8988T (cell line): ENCODE measurements around the gene CLIC6.
"Not testable (repeated sequence)": the region's sequence is repeated elsewhere in the genome, so short reads cannot be mapped to it uniquely, and the experiment has no call there.

ENCODE experiments used
- DNase-seq: peaks from one replicate; pipeline ENCODE4 v3.0.0; 2011

CLIC6 gene

DNA sequence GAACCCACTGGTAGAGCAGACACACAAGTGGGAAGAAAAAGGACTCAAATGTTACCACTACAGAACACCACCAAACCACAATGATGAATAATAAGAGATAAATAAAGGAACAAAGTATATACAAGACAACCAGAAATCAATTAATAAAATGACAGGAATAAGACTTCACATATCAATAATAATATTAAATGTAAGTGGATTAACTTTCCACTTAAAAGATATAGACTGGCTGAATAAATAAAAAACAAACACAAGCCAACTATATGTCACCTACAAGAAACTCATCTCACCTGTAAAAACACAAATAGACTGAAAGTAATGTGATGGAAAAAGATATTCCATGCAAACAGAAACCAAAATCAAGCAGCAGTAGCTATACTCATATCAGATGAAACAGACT is 6.9 kb upstream of the CLIC6 start:
- DNase-seq: no peak

DNA sequence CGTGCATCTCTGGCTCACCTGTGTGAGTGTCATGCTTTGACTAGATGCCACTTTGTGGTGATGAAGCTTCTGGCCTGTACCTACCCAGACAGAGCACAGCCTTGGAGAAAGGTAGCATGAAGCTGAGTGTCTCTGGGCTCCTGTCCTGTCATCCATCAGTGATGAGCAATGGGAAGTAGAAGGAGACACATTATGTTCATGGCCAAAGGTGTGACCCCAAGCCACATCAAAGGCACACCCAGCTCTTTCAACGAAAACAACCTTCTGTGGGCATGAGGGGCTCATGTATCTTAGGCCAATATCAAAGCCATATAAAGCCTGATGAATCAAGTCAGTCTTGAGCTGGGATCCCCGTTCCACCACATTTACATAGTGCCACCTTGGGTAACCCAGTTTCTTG is 1.0 kb upstream of the CLIC6 start:
- no peak for DNase-seq

DNA sequence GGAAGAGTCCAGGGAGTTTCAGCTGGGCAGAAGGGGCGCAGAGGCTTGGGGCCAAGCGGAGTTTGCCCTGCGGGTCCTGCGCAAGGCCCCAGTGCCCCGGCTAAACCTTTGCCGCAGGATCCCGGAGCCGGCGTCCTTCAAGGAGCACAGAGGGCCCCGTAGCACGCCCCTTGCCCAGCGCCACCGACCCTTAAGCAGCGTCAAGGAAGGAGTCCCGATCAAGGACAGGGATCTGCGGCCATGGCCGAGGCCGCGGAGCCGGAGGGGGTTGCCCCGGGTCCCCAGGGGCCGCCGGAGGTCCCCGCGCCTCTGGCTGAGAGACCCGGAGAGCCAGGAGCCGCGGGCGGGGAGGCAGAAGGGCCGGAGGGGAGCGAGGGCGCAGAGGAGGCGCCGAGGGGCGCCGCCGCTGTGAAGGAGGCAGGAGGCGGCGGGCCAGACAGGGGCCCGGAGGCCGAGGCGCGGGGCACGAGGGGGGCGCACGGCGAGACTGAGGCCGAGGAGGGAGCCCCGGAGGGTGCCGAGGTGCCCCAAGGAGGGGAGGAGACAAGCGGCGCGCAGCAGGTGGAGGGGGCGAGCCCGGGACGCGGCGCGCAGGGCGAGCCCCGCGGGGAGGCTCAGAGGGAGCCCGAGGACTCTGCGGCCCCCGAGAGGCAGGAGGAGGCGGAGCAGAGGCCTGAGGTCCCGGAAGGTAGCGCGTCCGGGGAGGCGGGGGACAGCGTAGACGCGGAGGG is 520 bp downstream of the CLIC6 start:
- no peak for DNase-seq

DNA sequence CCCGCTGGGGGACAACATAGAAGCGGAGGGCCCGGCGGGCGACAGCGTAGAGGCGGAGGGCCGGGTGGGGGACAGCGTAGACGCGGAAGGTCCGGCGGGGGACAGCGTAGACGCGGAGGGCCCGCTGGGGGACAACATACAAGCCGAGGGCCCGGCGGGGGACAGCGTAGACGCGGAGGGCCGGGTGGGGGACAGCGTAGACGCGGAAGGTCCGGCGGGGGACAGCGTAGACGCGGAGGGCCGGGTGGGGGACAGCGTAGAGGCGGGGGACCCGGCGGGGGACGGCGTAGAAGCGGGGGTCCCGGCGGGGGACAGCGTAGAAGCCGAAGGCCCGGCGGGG is 1.1 kb downstream of the CLIC6 start:
- not testable (repeated sequence) for DNase-seq

DNA sequence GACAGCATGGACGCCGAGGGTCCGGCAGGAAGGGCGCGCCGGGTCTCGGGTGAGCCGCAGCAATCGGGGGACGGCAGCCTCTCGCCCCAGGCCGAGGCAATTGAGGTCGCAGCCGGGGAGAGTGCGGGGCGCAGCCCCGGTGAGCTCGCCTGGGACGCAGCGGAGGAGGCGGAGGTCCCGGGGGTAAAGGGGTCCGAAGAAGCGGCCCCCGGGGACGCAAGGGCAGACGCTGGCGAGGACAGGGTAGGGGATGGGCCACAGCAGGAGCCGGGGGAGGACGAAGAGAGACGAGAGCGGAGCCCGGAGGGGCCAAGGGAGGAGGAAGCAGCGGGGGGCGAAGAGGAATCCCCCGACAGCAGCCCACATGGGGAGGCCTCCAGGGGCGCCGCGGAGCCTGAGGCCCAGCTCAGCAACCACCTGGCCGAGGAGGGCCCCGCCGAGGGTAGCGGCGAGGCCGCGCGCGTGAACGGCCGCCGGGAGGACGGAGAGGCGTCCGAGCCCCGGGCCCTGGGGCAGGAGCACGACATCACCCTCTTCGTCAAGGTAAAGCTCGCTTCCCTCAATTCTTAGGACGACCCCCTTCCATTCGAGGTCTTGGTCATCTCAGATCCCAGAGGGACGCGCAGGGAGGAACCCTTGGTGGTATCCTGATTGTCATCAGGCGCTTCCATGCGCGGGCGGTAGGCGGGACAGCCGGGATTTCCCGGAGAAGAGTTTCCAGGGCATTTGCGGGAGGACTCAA is 1.6 kb downstream of the CLIC6 start:
- DNase-seq: no peak

DNA sequence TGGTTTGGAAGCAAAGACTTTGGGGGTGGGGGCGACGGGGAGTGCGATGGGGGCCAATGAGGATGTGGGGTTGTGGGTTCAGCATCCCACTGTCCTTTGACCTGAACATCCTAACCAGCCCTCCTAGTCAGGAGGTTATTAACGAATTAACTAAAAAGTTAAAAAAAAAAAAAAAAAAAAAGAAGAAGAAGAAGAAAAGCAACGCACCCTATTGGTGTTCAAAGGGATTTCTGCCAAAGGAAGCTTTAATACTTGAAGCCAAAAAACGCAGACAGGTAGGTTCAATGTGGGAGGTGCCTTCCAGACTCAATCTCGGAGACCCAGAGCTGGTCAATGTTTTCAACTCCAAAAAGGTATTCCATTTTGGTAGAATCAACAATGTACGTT is 2.2 kb downstream of the CLIC6 start:
- DNase-seq: no peak

DNA sequence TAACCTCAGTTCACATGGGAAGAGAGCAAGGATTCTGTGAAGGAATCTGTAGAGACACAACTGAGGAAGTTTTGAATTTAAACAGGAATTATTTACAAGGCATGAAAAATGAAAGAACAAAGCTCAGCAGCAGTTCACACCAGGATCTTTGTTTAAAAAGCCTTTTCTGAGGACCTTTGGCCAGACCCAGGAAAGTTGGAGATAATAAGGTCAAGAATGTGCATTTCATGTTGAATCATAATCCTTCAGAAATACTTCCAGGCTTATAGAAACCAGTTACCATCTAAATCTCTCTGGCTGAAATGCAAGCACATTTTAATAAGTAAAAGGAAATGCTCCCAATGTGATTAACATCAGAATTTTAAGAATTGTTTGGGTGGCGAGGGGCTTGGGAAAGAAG is 2.7 kb downstream of the CLIC6 start:
- DNase-seq: no peak

DNA sequence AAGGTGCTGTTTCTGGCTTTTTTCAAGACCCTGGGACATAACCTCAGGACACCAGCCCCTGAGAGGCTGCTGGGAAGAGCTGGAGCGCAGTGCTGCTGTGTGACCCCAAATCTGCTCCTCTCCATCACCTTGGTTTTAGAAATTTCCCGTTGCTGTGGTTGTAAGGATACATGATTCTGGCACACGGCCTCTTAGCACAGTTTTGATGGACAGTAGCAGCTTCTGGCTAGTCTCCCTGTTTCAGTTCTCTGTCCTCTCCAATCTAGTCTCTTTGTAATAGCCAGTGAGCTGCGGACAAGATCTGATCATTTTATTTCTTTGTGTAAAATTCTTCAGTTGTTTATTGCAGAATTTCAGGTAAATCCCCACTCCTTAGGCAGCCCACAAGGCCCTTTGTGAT is 3.1 kb downstream of the CLIC6 start:
- DNase-seq: no peak

DNA sequence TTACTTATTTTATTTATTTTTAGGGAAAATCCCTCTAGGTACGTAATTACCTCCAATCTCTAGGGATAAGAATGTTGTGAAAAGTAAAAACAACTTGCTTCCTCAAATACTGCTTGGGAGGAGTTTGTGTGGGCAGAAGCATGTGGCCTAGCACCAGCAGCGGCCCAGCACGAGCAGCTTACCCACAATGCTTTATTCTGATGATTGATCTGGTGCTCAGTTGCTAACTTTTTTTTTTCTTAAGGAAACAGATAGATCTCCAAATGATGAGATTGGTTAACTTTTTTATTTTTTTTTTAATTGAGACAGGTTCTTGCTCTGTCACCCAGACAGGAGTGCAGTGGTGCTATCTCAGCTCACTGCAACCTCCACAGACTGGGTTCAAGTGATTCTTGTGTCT is 4.2 kb downstream of the CLIC6 start:
- DNase-seq: no peak

DNA sequence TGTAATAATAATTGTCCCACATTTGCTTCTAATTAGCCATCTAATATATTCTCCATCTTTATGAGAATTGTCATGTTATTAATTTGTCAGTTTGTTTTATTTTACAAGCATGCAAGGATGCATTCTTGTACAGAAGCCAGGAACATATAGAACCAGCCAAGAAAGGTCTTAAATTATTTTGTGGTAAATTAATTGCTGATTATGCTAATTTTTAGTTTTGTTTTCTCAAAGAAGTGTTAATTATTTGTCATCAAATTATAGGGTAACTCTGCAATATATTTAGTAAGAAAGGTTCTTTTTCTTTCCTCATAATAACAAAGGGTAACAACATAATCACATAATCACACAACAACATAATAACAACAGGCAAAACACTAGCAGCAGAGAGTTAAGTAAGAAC is 5.7 kb downstream of the CLIC6 start:
- DNase-seq: no peak

DNA sequence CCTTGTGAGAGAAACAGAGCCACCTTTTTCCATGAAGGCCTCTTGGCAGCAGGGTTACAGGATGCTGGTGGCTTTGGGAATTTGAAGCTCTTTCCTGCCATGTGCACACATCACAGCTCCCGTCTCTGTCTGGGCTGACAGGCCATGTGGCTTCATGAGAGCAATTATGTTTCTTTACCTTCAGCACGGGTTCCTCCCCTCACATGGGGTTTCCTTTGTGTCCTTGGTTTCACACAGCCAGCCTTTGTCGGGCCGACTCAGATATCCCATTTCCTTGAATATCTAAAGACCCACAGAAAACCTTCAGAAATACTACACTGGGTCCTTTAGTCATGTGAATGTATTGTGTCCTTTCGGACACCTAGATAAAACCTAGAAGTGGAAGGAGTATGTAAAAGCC is 7.1 kb downstream of the CLIC6 start:
- no peak for DNase-seq

DNA sequence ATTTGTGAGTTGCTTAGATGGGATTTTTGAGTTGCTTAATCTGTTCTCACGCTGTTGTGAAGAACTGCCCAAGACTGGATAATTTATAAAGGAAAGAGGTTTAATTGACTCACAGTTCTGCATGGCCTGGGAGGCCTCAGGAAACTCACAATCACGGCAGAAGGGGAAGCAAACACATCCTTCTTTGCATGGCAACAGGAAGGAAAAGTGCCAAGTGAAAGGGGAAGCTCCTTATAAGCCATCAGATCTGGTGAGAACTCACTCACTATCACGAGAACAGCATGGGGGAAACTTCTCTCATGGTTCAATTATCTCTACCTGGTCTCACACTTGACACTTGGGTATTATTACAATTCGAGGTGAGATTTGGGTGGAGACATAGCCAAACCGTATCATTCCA is 10.3 kb downstream of the CLIC6 start:
- DNase-seq: no peak

DNA sequence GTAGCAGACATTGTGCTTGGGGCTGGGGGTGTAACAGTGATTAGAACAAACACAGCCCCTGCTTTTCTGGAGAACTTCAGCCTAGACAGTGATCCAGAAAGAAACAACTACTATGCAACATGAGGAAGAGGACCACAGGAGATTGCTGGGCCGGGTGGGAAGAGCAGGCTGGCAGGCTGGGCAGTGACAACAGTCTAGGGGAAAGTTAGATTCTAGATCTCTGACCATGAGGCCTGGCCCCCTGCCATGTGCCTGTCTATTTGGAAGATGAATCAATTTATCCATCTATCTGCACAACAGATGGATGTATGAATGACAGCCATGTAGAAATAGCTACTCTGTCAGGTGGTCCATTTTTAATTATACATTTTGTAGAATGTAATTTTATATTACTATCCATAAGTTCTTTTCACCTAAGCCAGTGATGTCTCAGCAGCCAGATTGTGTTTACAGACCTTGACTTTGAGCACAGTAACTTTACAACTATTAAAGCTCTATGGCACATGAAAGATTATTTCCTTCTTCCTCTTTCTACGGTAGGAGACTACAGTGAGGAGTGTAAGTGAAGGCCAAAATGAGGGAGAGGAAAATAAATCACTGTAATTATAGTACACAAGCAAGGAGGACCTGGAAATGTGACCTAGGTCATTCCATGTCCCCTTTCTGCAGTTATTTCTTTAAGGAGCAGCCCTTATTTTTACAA is 15.5 kb downstream of the CLIC6 start:
- DNase-seq: no peak

DNA sequence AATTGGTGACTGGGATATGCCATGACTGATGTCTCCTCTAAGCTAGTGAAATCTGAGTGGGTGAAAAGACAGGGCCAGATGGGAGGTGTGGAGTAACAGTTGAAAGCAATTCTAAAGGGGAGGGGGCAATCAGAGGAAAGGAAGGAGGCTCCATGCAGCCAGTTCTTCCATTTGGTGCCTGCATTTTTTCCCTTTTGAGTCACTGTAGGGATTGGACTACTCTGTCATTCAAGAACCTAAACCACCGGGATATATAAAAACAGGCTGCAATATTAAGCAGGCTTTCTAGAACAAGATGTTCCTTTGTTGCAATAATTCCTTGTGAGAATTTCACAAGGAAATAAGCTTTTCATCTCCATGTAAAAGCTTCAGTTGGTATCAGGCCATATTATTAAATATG is 18.3 kb downstream of the CLIC6 start:
- no peak for DNase-seq

DNA sequence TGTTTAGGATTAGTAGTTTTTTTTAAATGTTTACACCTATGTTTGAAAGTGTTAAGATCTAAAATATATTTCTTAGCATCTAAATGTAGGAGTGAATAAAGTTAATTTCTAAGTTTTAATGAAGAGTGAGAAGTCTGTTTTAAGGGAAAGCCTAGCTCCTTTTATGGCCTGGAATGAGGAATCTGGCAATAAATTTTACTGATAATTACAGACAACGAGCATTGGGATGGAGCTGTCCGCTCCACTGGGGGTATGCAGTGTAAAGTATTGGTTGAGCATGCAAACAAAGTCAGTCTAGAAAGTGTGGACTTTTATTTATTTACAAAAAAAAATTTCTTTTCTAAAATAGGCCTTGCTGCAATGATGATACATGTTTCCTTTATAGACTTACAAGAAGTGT is 19.0 kb downstream of the CLIC6 start:
- DNase-seq: no peak

DNA sequence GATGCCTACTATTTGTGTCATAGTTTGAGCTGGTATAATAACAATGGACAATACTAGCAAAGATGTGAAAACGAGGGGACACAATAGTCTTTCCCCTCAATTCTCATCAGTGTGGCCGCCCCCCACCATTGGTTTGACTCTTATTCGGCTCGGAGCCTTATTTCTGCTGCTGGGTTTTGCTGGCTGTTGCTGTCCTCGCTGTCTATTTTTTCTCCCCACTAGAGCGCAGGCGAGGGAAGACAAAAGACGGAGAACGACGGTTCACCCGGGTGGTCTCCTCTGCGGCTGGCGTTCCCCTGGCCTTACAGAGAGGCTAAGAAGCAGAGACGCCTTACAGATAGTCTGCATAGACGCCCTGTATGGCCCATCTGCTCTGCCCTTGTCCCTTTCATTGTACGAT is 19.4 kb downstream of the CLIC6 start:
- no peak for DNase-seq

DNA sequence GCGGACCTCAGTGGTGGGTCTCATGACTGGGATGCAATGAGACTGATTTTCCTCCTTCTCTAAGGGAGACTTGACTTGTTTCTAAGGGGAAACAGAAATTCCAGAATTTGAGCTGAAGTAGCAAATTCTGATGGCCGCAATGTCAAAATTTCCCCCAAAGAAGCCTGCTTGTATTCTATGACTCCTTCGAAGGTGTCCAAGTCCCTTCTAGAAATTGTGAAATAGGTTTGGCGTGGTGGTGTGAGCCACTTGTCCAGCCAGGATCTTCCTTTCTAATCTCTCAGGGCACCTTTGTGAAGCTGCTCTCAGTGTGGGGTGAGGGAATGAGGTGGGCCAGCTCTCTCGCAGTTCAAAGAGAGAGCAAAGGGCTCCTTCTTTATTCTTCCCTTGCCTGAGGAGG is 19.9 kb downstream of the CLIC6 start:
- no peak for DNase-seq

DNA sequence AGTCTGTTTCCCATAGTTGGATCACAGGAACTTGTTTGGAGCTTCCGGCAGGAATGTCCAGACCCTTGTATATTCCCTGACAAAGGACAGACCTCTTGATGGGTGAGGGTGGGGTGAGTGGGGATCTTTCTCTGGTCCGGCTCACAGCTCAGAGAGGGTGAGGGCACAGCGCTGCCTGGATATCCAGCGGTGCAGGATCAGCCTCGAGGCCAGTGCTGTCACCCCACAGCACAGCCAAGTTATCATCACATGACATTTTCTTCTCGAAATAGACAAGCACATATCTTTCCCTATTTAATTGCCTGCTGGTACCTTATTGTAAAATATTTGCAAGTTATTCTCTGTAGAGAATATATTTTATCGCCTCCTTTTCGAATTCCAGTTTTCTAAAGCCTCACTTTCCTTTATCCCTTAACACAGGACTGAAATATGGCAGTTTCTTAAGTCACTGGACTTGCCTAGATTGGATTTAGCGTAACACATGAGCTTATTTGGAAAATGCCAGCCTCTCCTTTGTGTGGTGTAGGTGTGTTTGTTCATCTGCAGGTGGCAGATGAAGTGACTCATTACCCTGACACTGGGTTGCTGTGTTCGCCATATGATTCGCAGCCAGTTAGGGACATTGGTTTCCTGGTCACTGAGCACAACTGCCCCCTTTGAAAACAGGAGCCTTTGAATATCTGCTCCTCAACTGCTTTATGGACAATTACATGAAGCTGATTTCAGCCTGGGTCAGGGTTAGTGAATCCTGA is 21.4 kb downstream of the CLIC6 start:
- no peak for DNase-seq

DNA sequence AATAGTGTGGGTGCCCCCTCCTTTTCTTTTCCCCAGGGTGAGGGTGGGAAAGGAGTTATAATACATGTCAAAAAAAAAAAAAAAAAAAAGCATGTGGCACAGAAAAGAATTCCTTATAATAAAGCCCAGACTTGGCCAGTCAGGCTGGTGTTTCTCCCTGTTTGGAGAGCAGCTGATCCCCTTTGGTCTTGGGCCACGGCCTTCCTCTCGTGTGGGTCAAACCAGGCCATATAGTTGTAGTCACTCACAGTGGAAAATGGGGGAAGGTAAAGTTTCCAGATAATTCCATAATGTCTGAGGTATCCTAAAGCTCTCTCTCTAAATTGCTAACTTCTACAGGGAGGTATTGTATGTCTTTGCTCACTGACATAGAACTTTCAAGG is 22.0 kb downstream of the CLIC6 start:
- no peak for DNase-seq

DNA sequence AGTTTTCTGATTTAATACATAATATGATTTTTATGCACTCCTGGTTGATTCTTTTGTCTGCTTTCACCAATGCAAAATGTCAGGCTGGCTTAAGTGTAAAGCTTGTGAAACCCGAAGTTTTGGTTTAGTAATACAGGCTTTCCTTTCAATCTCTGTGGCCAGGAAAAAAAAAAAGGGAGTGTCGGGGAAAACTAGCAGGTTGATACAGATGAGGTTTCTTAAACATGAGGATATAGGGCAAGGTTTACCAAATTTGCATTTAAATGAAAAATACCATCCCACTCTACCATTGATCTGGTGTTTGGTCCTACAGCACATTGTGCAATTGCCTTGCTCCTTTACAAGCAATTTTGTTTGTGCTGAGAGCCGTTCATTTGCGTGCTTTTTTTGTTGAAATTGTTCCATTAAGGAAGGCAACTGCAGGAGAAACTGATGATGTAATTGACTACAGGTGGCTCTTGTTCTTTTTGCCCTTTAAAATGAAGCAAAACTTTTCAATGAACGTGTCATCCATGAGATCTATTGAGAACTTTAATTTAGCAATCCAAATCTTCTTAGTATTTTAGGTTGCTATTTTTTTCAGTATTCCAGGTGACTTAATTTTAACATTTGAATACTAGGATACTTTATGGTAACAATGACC is 22.7 kb downstream of the CLIC6 start:
- no peak for DNase-seq

DNA sequence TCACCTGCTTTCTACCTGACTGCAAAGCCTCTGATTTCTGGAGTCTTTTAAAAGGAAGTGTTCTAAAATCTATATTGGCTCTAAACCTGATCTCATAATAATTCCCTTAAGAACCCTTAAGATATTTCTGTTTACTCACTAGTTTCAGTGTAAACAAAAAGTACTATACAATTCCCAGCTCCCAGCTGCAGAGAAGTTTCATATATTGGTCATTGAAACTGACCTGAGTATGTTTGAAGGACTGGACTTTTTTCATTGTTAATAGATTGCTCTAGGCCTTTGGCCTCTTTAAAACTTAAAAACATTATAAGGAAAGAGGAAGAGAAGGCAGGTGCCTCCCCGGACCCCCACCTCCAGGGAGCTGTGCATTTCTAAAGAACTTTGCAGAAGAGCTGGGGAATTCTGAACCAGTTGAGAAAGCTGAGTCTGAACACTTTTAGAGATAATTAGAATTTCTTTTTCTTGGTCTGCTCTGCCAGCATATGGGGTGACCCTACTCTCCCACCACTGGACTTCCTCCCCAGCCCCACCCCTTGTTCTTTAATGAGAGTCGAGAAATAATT is 23.7 kb downstream of the CLIC6 start:
- DNase-seq: no peak

DNA sequence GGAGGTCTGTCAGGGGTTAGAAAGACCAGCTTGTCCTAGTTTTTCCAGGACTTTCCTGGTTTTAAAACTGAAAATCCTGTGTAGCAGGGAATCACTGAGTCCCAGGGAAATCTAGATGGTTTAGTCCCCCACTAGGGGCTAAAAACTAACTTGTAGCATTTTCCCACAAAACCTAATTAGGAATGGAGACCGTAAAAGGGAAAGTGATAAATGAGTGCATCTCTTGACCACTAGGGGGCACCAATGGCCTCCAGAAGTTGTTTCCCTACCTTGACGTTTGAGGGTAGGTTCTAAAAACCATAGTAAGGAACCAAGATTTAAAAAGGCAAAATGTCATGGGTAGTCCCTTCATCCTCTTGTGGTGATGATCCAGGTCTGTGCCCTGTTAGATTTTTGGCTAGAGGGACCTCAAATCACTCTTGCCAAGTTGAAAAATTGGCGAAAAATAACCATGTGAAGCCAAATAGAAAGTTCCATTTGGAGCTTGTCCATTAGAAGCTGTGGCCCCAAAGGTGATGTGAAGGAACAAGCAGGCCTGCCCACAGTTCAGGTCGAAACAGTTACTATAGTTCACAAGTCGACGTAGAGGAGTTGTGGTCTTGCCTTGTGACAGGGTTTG is 24.5 kb downstream of the CLIC6 start:
- DNase-seq: no peak
